RWPE1 (cell line): ENCODE data around the gene ETNK2.
A peak's percentile ranks its signal among the peaks of the same experiment; 100 is the strongest.

Source experiments
- CTCF ChIA-PET: fragments of 350-600 bp; sonication (Branson Sonifier 250); formaldehyde crosslinking; extraction: SDS; loops from one replicate; lab custom pipeline; 2021; lab: Yijun Ruan, JAX
- POLR2A ChIA-PET: fragments of 400-600 bp; formaldehyde crosslinking; extraction: SDS; loops from one replicate; lab custom pipeline; 2020; ENCODE audit warnings: antibody characterized with exemption; ENCODE audit not compliant: low non-redundant PET; lab: Yijun Ruan, JAX
- DNase-seq: peaks from one replicate; pipeline ENCODE4 v3.0.0; 2012; ENCODE audit warnings: low spot score
- H3K27ac ChIP-seq: fragments of 450-650 bp; 2 replicates; pipeline ENCODE4 v1.5.1; 2017
- TF ChIP-seq, protein P1 (sequence below): fragments of 450-650 bp; conservative IDR thresholded peaks from 2 replicates; pipeline ENCODE4 v1.5.1; 2017; ENCODE audit warnings: low read depth, mild to moderate bottlenecking

Gene ETNK2

DNA sequence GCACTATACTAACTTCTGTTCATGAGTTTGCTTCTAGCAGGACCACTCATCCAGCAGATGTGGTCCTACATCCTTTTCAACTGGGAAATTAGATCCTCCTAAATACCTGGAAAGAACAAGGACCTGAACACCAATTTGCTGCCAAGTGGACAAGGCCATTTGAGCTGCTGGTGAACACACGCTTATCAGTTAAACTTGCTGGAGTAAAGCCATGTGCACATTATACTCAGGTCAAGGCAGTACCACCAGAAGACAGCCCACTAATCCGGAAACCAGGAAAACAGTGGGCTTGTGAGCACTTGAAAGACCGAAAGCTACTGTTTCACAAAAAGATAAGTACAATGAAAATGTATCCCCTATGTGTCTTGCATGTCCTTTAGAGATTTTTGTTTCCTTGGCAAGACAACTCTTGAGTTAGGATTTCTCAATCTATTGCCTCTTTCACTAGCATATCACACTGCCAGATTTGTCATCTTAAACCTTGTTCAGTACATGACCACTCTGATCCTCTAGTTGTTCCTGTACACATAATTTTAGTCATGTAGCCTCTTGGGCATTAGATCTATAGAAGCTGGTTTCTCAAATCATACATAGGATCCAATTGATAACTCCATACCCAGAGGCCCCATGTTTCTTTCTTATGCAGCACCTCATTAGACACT, 18.8 kb upstream of the ETNK2 start:
- POLR2A ChIA-PET, result interaction anchor here (0.9 kb wide), 1 partner anchor 28 kb away, joined by 3 read pairs; no protein-coding TSS in a partner anchor
- DNase-seq, result no peak
- TF ChIP-seq, protein P1, sequence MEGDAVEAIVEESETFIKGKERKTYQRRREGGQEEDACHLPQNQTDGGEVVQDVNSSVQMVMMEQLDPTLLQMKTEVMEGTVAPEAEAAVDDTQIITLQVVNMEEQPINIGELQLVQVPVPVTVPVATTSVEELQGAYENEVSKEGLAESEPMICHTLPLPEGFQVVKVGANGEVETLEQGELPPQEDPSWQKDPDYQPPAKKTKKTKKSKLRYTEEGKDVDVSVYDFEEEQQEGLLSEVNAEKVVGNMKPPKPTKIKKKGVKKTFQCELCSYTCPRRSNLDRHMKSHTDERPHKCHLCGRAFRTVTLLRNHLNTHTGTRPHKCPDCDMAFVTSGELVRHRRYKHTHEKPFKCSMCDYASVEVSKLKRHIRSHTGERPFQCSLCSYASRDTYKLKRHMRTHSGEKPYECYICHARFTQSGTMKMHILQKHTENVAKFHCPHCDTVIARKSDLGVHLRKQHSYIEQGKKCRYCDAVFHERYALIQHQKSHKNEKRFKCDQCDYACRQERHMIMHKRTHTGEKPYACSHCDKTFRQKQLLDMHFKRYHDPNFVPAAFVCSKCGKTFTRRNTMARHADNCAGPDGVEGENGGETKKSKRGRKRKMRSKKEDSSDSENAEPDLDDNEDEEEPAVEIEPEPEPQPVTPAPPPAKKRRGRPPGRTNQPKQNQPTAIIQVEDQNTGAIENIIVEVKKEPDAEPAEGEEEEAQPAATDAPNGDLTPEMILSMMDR, result no peak
- no peak overlapping the region for H3K27ac ChIP-seq
- CTCF ChIA-PET, result interaction anchor here (0.7 to 4.7 kb wide), 2 partner anchors 8 to 307 kb away, joined by 3 to 29 read pairs; no protein-coding TSS in a partner anchor

DNA sequence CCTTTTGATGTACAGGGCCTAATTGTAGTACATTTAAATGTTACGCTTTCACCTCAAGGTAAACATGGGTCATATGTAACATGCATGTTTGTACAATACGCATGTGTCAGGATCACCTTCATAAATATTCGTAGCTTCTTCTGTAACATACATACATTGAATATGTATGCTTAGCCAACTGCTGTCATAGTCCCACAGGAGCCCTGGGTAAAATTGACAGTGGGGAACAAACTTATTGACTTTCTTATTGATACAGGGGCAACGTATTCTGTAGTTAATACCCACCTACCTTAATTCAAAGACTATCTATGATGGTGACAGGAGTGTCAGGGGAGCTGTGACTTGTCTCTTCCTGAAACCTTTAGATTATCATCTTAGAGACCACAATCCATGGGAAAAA, 18.0 kb upstream of the ETNK2 start:
- no peak for DNase-seq
- no peak overlapping the region for H3K27ac ChIP-seq
- ChIA-PET POLR2A (interaction anchor here (0.9 kb wide), 1 partner anchor 29 kb away, joined by 3 read pairs; no protein-coding TSS in a partner anchor), CTCF (interaction anchor here (0.9 to 1.0 kb wide), 2 partner anchors 29 to 37 kb away, joined by 3 to 4 read pairs; no protein-coding TSS in a partner anchor)
- TF ChIP-seq, protein P1, result no peak

DNA sequence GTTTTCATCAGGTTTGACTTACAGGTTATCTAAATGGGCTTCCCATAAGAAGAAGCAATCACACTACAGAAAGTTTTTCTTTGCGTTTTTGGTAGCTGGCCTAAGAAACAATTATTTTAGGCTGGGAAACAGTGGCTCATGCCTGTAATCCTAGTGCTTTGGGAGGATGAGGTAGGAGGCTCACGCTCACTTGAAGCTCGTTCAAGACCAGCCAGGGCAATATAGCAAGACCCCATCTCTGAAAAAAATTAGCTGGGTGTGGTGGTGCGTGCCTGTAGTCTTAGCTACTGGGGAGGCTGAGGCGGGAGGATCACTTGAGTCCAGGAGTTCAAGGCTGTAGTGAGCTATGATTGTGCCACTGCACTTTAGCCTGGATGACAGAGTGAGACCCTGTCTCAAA, 15.9 kb upstream of the ETNK2 start:
- no peak for DNase-seq
- TF ChIP-seq, protein P1, result no peak
- ChIA-PET CTCF (interaction anchor here (0.6 to 7.0 kb wide), 9 partner anchors 13 to 1559 kb away, joined by 3 to 101 read pairs (median 6); partner anchors contain the start of genes ETNK2 and PLEKHA6), POLR2A (no interaction called here)
- H3K27ac ChIP-seq, result no peak overlapping the region

DNA sequence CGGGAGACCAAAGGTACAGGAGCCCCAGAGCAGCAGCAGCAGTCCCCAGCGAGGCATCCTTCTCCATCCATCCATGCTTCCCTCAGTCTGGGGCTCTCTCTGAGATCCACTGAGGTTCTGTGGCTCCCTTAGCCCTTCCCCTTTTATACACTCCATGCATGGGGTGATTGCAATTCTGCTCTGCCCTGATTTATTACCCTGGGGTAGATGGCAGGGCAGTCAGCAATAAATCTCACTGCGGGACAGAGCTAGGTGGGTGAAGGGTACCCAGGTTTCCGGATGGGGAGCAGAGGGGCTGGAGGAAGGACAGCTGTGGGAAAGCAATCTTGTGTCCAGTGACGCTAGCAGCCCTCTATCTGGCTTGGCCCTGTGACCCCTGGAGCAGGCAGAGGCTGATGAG, 14.4 kb upstream of the ETNK2 start, which contains the start of gene REN:
Gene REN (minus strand): TSS at position 119 of the 400 bp plus-strand sequence. CDS start 44 bp downstream, at position 75.
- no peak within 1 kb of the TSS for H3K27ac ChIP-seq
- no peak for DNase-seq
- ChIA-PET CTCF (interaction anchor here (0.6 to 7.0 kb wide), 8 partner anchors 12 to 283 kb away, joined by 3 to 144 read pairs (median 7); partner anchors contain the start of gene PLEKHA6), POLR2A (no interaction called here)
- TF ChIP-seq, protein P1, result no peak

DNA sequence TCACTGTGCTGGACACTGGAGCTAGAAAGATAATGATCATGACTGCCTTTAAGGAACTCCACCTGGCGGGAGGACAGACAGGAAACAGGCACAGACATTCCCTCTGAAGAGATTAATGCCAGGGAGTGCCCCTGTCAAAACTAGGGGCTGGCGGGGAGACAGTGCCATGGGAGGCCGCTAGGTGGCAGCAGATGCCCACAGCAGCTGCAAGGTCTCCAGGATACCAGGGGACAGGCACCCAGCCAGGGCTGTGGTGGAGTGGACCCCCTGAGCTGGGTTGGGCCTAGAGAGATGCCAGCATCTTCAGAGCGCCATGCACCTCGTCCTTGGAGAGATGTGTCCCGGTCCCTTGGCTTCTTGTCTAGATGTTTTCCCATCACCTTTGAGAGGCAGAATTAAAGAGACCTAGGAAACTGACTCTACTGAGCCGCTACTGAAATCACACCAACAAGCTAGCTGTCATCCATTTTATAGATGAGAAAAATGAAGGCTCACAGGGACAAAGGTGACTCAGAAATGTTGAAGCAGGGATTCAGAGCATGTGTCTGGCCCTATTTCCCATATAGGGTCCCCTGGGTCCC, 10.7 kb upstream of the ETNK2 start:
- POLR2A ChIA-PET, result no interaction called here
- no peak overlapping the region for H3K27ac ChIP-seq
- CTCF ChIA-PET, result interaction anchor here (0.5 to 7.0 kb wide), 72 partner anchors 9 to 341 kb away, joined by 3 to 144 read pairs (median 4); partner anchors contain the start of genes ETNK2, GOLT1A, KISS1 and PLEKHA6
- peak; percentile 95 for DNase-seq
- TF ChIP-seq, protein P1, result peak; percentile 99

DNA sequence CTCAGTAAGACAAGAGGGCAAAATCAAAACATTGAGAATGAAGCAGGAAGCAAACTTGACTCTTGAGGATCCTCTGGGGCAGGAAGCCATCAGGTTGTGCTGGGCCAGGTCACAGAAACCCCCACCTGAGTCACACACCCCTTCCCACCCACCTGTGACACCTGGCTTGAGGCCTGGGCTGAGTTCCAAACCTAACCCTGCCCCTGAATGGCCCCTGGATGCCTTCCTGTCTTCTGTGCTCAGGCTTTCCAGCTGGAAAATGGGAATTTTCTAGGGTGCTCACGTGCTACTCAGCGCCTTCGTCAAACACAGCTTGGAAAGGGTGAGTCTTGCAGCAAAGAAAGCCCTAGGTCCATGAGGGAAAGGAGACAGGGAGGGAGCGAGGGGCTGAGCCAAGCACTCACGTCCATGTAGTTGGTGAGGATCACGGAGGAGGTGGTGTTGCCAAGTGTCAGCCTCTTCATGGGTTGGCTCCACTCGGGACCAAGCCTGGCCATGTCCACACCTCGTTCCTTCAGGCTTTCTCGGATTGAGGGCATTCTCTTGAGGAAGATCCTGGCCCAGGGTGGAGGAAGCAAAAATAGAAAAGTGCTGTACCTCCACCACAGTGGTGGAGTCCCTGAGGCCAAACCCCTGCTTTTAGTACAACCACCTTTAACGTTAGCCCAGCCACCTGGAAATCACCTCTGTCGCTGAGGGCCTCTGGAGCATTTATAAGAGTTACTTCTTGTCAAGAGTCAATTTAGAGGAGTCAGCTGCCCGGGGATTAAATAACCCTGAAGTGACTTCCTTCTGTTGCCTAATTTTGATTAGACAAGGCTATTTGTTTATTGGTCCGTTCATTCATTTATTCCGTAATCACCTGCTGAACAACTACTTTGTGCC, 10.0 kb upstream of the ETNK2 start:
- no peak for DNase-seq
- no peak overlapping the region for H3K27ac ChIP-seq
- ChIA-PET POLR2A (no interaction called here), CTCF (interaction anchor here (0.6 to 7.0 kb wide), 58 partner anchors 9 to 341 kb away, joined by 3 to 144 read pairs (median 6); partner anchors contain the start of genes ETNK2, GOLT1A and PLEKHA6)
- TF ChIP-seq, protein P1, result no peak
